Activated CD4-positive, alpha-beta T cell treated with anti-CD3 and anti-CD28 coated beads, Interleukin-2, amount 50 U/mL, for 24 hours (primary cell): ENCODE data around the gene SUFU.
A peak's percentile ranks its signal among the peaks of the same experiment; 100 is the strongest.
"Not testable (repeated sequence)": the region's sequence is repeated elsewhere in the genome, so short reads cannot be mapped to it uniquely, and the experiment has no call there.

Source experiments
- DNase-seq, 2 donors: peaks; one replicate each; pipeline ENCODE4 v3.0.0-alpha.2; 2020; ENCODE audit warnings: low read depth in 1 of 2, low spot score in 1 of 2

Gene SUFU

GRCh38 chr10:102479651-102480050 lies 24.1 kb upstream of the SUFU start:
- no peak for DNase-seq

GRCh38 chr10:102480396-102480795 lies 23.4 kb upstream of the SUFU start:
- DNase-seq = no peak

- DNase-seq = no peak
Measured at GRCh38 chr10:102484021-102484420, 19.8 kb upstream of the SUFU start.

- DNase-seq = no peak
Measured at GRCh38 chr10:102485093-102485784, 18.5 kb upstream of the SUFU start.

GRCh38 chr10:102491136-102491535 lies 12.6 kb upstream of the SUFU start:
- no peak for DNase-seq

- no peak for DNase-seq
Measured at GRCh38 chr10:102492344-102492939, 11.3 kb upstream of the SUFU start.

- DNase-seq = no peak
Measured at GRCh38 chr10:102492983-102493382, 10.8 kb upstream of the SUFU start.

- no peak for DNase-seq
Measured at GRCh38 chr10:102493771-102494170, 10.0 kb upstream of the SUFU start.

- DNase-seq = no peak
Measured at GRCh38 chr10:102497545-102497944, 6.2 kb upstream of the SUFU start.

GRCh38 chr10:102499356-102499755 lies 4.4 kb upstream of the SUFU start:
- DNase-seq = no peak

- not testable (repeated sequence) for DNase-seq
Measured at GRCh38 chr10:102500686-102501085, 3.1 kb upstream of the SUFU start.

GRCh38 chr10:102501201-102502028 lies 2.4 kb upstream of the SUFU start:
- DNase-seq = no peak

GRCh38 chr10:102502029-102502336 lies 1.8 kb upstream of the SUFU start:
- peak; percentile 93 to 98 for DNase-seq

GRCh38 chr10:102502337-102503151 lies 1.2 kb upstream of the SUFU start, which contains the start of gene ACTR1A:
ACTR1A (minus strand) TSS chr10:102502712; CDS start chr10:102502647, 65 bp downstream.
- DNase-seq = peak; percentile 92

GRCh38 chr10:102504179-102504975 lies 605 bp downstream of the SUFU start:
- DNase-seq = peak in 1 of 2 donors; percentile 21

- no peak for DNase-seq
Measured at GRCh38 chr10:102504976-102505300, 1.2 kb downstream of the SUFU start.

GRCh38 chr10:102505462-102506115 lies 1.8 kb downstream of the SUFU start:
- no peak for DNase-seq

GRCh38 chr10:102507521-102507920 lies 3.7 kb downstream of the SUFU start:
- no peak for DNase-seq

- no peak for DNase-seq
Measured at GRCh38 chr10:102508506-102508905, 4.7 kb downstream of the SUFU start.

- DNase-seq = no peak
Measured at GRCh38 chr10:102509387-102509786, 5.6 kb downstream of the SUFU start.
